ENCODE measurements around the gene IMMP2L. TPM values are rescaled to one million over a fixed set of nuclear protein-coding genes. Genes with fewer than 3 reads are reported as not detected.

IMMP2L gene
- total and polyA plus RNA-seq, 4 donors, result 7.3 to 21.1 (median 12.4) TPM

GRCh38 chr7:111333010-111333409 lies 229.3 kb downstream of the IMMP2L start:
- no peak overlapping the region for H3K9ac ChIP-seq (ENCODE audit: low read depth in 1 of 2, low read length in 2 of 2)
- no peaks in the 10 kb centered on the region for H3K4me1 ChIP-seq (ENCODE audit: control insufficient read depth in 4 of 4, insufficient read depth in 4 of 4, low read length in 3 of 4)
- no peaks in the 10 kb centered on the region for H3K27me3 ChIP-seq (ENCODE audit: control insufficient read depth in 4 of 4, insufficient read depth in 4 of 4, low read length in 3 of 4)
- WGBS, result 87% methylated on average over 1 of the region's 1 CpG
- no peak for DNase-seq (ENCODE audit: low spot score)
- no peaks in the 10 kb centered on the region for H3K36me3 ChIP-seq (ENCODE audit: control insufficient read depth in 4 of 4, insufficient read depth in 3 of 4, low read depth in 1 of 4, low read length in 3 of 4)
- no peak overlapping the region for H3K27ac ChIP-seq (ENCODE audit: low read depth in 1 of 2, low read length in 2 of 2)
- H3K4me3 ChIP-seq (ENCODE audit: low read depth in 1 of 3, low read length in 3 of 3), result no peak overlapping the region
- H3K9me3 ChIP-seq (ENCODE audit: control insufficient read depth in 4 of 4, low read length in 3 of 4), result no peaks in the 10 kb centered on the region
- no peak for TF ChIP-seq RXRA (IDR thresholded peaks at IDR 0.05)
- TF ChIP-seq YY1 (IDR thresholded peaks at IDR 0.05), result no peak
- no peak for TF ChIP-seq FOXA1 (IDR thresholded peaks at IDR 0.05)
- TF ChIP-seq EGR1 (IDR thresholded peaks at IDR 0.05; ENCODE audit: low read depth in 2 of 2), result no peak
- no peak for TF ChIP-seq REST (IDR thresholded peaks at IDR 0.05)
- TF ChIP-seq GABPA (IDR thresholded peaks at IDR 0.05 in 1 of 2, conservative IDR thresholded peaks at IDR 0.05 in 1 of 2), result no peak
- TF ChIP-seq FOXA2 (IDR thresholded peaks at IDR 0.05), result no peak
- TF ChIP-seq CTCF (IDR thresholded peaks at IDR 0.05; ENCODE audit: low read depth, low read length, missing input control), result no peak

GRCh38 chr7:111330235-111330523 lies 232.1 kb downstream of the IMMP2L start:
- no peaks in the 10 kb centered on the region for H3K4me1 ChIP-seq (ENCODE audit: control insufficient read depth in 4 of 4, insufficient read depth in 4 of 4, low read length in 3 of 4)
- no peaks in the 10 kb centered on the region for H3K27me3 ChIP-seq (ENCODE audit: control insufficient read depth in 4 of 4, insufficient read depth in 4 of 4, low read length in 3 of 4)
- no peaks in the 10 kb centered on the region for H3K9me3 ChIP-seq (ENCODE audit: control insufficient read depth in 4 of 4, low read length in 3 of 4)
- WGBS, result 78% methylated on average over 1 of the region's 1 CpG
- no peak overlapping the region for H3K9ac ChIP-seq (ENCODE audit: low read depth in 1 of 2, low read length in 2 of 2)
- H3K4me3 ChIP-seq (ENCODE audit: low read depth in 1 of 3, low read length in 3 of 3), result no peak overlapping the region
- H3K27ac ChIP-seq (ENCODE audit: low read depth in 1 of 2, low read length in 2 of 2), result no peak overlapping the region
- DNase-seq (ENCODE audit: low spot score), result no peak
- H3K36me3 ChIP-seq (ENCODE audit: control insufficient read depth in 4 of 4, insufficient read depth in 3 of 4, low read depth in 1 of 4, low read length in 3 of 4), result no peaks in the 10 kb centered on the region
- TF ChIP-seq MAX (IDR thresholded peaks at IDR 0.05), result no peak
- no peak for TF ChIP-seq YY1 (IDR thresholded peaks at IDR 0.05)
- TF ChIP-seq HNF4G (IDR thresholded peaks at IDR 0.05), result no peak
- TF ChIP-seq REST (IDR thresholded peaks at IDR 0.05), result no peak
- TF ChIP-seq FOXA2 (IDR thresholded peaks at IDR 0.05), result no peak
- no peak for TF ChIP-seq TAF1 (conservative IDR thresholded peaks at IDR 0.05)
- no peak for TF ChIP-seq ZBTB33 (IDR thresholded peaks at IDR 0.05)
- TF ChIP-seq RXRA (IDR thresholded peaks at IDR 0.05), result no peak
- no peak for TF ChIP-seq JUND (IDR thresholded peaks at IDR 0.05)
- TF ChIP-seq ATF3 (IDR thresholded peaks at IDR 0.05), result no peak
- TF ChIP-seq GABPA (IDR thresholded peaks at IDR 0.05 in 1 of 2, conservative IDR thresholded peaks at IDR 0.05 in 1 of 2), result no peak
- no peak for TF ChIP-seq RAD21 (IDR thresholded peaks at IDR 0.05)
- TF ChIP-seq FOXA1 (IDR thresholded peaks at IDR 0.05), result no peak
- TF ChIP-seq CTCF (IDR thresholded peaks at IDR 0.05; ENCODE audit: low read depth, low read length, missing input control), result no peak
- no peak for TF ChIP-seq HNF4A (conservative IDR thresholded peaks at IDR 0.05)
- no peak for TF ChIP-seq SP1 (IDR thresholded peaks at IDR 0.05)
- no peak for TF ChIP-seq EGR1 (IDR thresholded peaks at IDR 0.05; ENCODE audit: low read depth in 2 of 2)

Measured in liver (tissue), 9 donors.